SK-N-SH (cell line): ENCODE results near the gene SEC16A.

Experiments used
- CTCF ChIP-seq: fragments of 200-600 bp; sonication (generic); IDR thresholded peaks from 2 replicates; pipeline ENCODE4 v1.6.1; 2017; ENCODE audit warnings: antibody characterized with exemption, mild to moderate bottlenecking, moderate library complexity
- EP300 ChIP-seq, 2 experiments: IDR thresholded peaks; 2 replicates each; pipeline versions ENCODE4 v1.4.0 to v1.6.1; 2012; ENCODE audit warnings: borderline replicate concordance in 1 of 2, low read depth in 1 of 2, low read length in 1 of 2
- GABPA ChIP-seq: IDR thresholded peaks from 2 replicates; pipeline ENCODE4 v1.4.0; 2012; ENCODE audit warnings: low read depth, mild to moderate bottlenecking
- GATA2 ChIP-seq: sonication (generic); formaldehyde crosslinking; IDR thresholded peaks from 2 replicates; pipeline ENCODE4 v1.5.0; 2020; ENCODE audit warnings: mild to moderate bottlenecking, missing genetic modification reagents
- JUND ChIP-seq: IDR thresholded peaks from 2 replicates; pipeline ENCODE4 v1.4.0; 2012
- MXI1 ChIP-seq: IDR thresholded peaks from 2 replicates; pipeline ENCODE4 v1.6.1; 2012; ENCODE audit warnings: mild to moderate bottlenecking, low read depth, low read length, improper control_type of control experiment
- POLR2AphosphoS5 ChIP-seq: IDR thresholded peaks from 2 replicates; pipeline ENCODE4 v1.6.1; 2012; ENCODE audit warnings: low read depth, low read length
- RAD21 ChIP-seq: IDR thresholded peaks from 2 replicates; pipeline ENCODE4 v1.6.1; 2012; ENCODE audit warnings: mild to moderate bottlenecking, low read length
- SIN3A ChIP-seq: IDR thresholded peaks from 2 replicates; pipeline ENCODE4 v1.6.1; 2012; ENCODE audit warnings: low read depth, mild to moderate bottlenecking, low read length, moderate library complexity, borderline replicate concordance
- TEAD4 ChIP-seq: IDR thresholded peaks from 2 replicates; pipeline ENCODE4 v1.4.0; 2012; ENCODE audit warnings: mild to moderate bottlenecking, borderline replicate concordance; ENCODE audit not compliant: insufficient read depth
- USF1 ChIP-seq: IDR thresholded peaks from 2 replicates; pipeline ENCODE4 v1.4.0; 2012; ENCODE audit warnings: low read depth, borderline replicate concordance
- YY1 ChIP-seq: IDR thresholded peaks from 2 replicates; pipeline ENCODE4 v1.4.0; 2012; ENCODE audit warnings: low read depth, mild to moderate bottlenecking

GRCh38 chr9:136404801-136405136 lies 78.1 kb downstream of the SEC16A start:
- TF ChIP-seq JUND: no peak
- TF ChIP-seq CTCF: no peak
- TF ChIP-seq GATA2 (CRISPR knock-in tag): no peak
- TF ChIP-seq EP300 (IDR thresholded peaks at IDR 0.05; ENCODE audit: borderline replicate concordance in 1 of 2, low read depth in 1 of 2, low read length in 1 of 2): no peak
- TF ChIP-seq YY1: no peak
- no peak for TF ChIP-seq POLR2AphosphoS5
- no peak for TF ChIP-seq TEAD4
- TF ChIP-seq GABPA: no peak
- no peak for TF ChIP-seq SIN3A
- no peak for TF ChIP-seq RAD21
- no peak for TF ChIP-seq MXI1
- TF ChIP-seq USF1: no peak
